ENCODE measurements around the gene SLC8A2. TPM values are rescaled to one million over a fixed set of nuclear protein-coding genes. Genes with fewer than 3 reads are reported as not detected.
A peak's percentile ranks its signal among the peaks of the same experiment; 100 is the strongest.

The SLC8A2 gene
- total RNA-seq, 2 donors from 2014 or later, result 2.5 to 3.6 TPM

DNA sequence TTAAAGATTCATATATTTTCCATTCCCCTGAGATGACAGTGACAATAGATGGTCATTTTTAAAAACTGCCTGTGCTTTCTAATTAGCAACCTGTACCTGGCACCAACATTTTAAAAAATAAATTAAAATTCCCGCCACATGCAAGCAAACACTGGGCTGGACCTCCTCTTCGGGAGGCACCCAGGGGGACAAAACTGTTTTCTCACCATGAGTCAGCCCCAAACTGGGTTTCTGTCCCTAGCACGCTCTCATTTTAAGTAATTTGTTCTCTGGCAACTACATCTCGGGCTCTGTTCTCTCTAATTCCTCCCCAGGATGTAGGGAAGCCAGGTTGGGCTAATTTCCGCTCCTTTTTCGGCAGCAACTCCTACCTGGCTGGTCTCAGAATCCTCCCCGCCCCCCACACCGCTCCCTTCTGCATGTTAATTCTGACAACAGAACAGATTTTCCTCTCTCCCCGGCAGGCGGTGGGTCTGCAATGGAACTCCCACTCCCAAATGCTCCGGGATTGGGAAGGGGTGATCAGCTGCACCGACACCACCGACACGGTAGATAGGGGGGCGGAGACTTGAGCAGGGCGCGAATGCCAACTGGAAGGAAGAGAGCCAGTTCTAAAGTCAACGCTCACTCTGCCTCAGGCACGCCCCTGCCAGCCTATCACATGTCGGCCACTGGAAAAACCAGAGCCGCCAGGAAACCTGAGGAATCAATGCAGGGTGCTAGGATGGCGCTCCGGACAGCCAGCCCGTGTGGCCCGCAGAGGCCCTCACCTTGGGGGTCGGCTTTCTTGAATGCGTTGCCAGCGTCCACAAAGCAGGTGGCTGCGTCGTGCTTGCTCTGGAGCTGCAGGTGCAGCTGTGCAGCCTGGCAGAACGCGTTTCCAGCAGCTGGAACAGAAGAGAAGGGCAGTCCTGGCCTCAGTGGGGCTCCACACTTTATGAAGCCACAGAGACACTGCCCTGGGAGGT, 28.5 kb upstream of the SLC8A2 start:
- TF ChIP-seq, protein P1, sequence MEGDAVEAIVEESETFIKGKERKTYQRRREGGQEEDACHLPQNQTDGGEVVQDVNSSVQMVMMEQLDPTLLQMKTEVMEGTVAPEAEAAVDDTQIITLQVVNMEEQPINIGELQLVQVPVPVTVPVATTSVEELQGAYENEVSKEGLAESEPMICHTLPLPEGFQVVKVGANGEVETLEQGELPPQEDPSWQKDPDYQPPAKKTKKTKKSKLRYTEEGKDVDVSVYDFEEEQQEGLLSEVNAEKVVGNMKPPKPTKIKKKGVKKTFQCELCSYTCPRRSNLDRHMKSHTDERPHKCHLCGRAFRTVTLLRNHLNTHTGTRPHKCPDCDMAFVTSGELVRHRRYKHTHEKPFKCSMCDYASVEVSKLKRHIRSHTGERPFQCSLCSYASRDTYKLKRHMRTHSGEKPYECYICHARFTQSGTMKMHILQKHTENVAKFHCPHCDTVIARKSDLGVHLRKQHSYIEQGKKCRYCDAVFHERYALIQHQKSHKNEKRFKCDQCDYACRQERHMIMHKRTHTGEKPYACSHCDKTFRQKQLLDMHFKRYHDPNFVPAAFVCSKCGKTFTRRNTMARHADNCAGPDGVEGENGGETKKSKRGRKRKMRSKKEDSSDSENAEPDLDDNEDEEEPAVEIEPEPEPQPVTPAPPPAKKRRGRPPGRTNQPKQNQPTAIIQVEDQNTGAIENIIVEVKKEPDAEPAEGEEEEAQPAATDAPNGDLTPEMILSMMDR (conservative IDR thresholded peaks at IDR 0.05), result no peak
- Mint-ChIP-seq H3K9me3 (no peaks in the 10 kb centered on the region), H3K27me3 (ENCODE audit: insufficient read depth) (no peaks in the 10 kb centered on the region), H3K36me3 (ENCODE audit: low read depth) (peaks cover 29% of the 10 kb centered on the region), H3K4me1 (no peaks in the 10 kb centered on the region), H3K4me3 (no peak overlapping the region), H3K27ac (peak overlapping the region; percentile 23)
- Histone ChIP-seq H3K4me1 (ENCODE audit: control insufficient read depth, insufficient read depth, low read length) (no peaks in the 10 kb centered on the region), H3K36me3 (ENCODE audit: control insufficient read depth, insufficient read depth, low read length) (peaks cover 23% of the 10 kb centered on the region), H3K9me3 (ENCODE audit: control insufficient read depth, low read length) (no peaks in the 10 kb centered on the region), H3K27ac (ENCODE audit: low read depth, low read length) (no peak overlapping the region), H3K4me3 (ENCODE audit: low read length) (no peak overlapping the region), H3K9ac (ENCODE audit: extremely low read depth, low read length, poor library complexity, severe bottlenecking) (no peak overlapping the region), H3K27me3 (ENCODE audit: control insufficient read depth, insufficient read depth, low read length, poor library complexity, severe bottlenecking) (no peaks in the 10 kb centered on the region)
- WGBS, 2 experiments (ENCODE audit: insufficient coverage in 1 of 2, insufficient read length in 1 of 2), result 91% methylated on average over 32 of the region's 32 CpGs
- peak; percentile 74 for DNase-seq

DNA sequence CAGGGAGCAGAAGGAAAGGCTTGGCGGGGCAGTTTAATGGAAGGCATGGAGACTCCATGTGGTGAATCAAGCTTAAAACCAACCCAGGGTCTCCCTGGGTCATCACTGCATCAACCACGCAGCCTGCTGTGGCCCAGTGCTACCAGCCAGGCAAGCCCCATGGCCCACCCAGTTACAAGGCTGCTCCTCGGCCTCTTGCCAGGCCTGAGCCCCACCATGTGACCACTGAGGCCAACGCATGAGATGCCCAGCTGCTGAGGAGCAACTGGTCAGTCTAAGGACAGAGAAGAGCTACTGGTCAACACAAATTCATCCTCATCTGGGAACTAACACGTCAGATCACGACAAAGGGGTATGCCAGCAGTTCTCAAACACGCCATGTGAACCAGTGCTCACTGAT, 27.7 kb upstream of the SLC8A2 start:
- Histone ChIP-seq H3K9me3 (ENCODE audit: control insufficient read depth, low read length) (no peaks in the 10 kb centered on the region), H3K27ac (ENCODE audit: low read depth, low read length) (no peak overlapping the region), H3K36me3 (ENCODE audit: control insufficient read depth, insufficient read depth, low read length) (peaks cover 23% of the 10 kb centered on the region), H3K4me3 (ENCODE audit: low read length) (no peak overlapping the region), H3K9ac (ENCODE audit: extremely low read depth, low read length, poor library complexity, severe bottlenecking) (no peak overlapping the region), H3K27me3 (ENCODE audit: control insufficient read depth, insufficient read depth, low read length, poor library complexity, severe bottlenecking) (no peaks in the 10 kb centered on the region), H3K4me1 (ENCODE audit: control insufficient read depth, insufficient read depth, low read length) (no peaks in the 10 kb centered on the region)
- no peaks in the 10 kb centered on the region for H3K4me1 Mint-ChIP-seq
- no peak overlapping the region for H3K27ac Mint-ChIP-seq
- WGBS, 2 experiments (ENCODE audit: insufficient coverage in 1 of 2, insufficient read length in 1 of 2), result 91 to 94% methylated on average over 7 of the region's 7 CpGs
- TF ChIP-seq, protein P1 (conservative IDR thresholded peaks at IDR 0.05), result no peak
- H3K9me3 Mint-ChIP-seq, result no peaks in the 10 kb centered on the region
- no peak for DNase-seq
- peaks cover 29% of the 10 kb centered on the region for H3K36me3 Mint-ChIP-seq (ENCODE audit: low read depth)
- H3K27me3 Mint-ChIP-seq (ENCODE audit: insufficient read depth), result no peaks in the 10 kb centered on the region
- H3K4me3 Mint-ChIP-seq, result no peak overlapping the region

DNA sequence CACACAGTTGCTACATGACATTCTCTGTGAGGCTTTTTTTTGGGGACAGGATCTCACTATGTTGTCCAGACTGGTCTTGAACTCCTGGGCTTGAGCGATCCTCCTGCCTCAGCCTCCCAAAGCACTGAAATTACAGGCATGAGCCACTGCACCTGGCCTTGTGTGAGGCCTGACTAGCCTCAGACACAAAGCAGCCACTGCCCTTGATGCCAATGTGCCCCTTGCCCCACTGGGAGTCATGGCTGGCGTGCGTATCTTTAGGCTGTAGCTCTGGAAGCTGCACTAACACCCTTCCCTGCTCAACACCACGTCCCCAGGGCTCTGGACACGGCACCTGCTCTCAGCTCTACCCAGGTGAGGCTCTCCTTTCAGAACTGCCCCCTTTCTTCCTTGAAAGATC, 26.9 kb upstream of the SLC8A2 start:
- Mint-ChIP-seq H3K36me3 (ENCODE audit: low read depth) (peaks cover 27% of the 10 kb centered on the region), H3K4me3 (no peak overlapping the region), H3K27me3 (ENCODE audit: insufficient read depth) (no peaks in the 10 kb centered on the region), H3K4me1 (no peaks in the 10 kb centered on the region), H3K27ac (no peak overlapping the region), H3K9me3 (no peaks in the 10 kb centered on the region)
- no peak overlapping the region for H3K4me3 ChIP-seq (ENCODE audit: low read length)
- peaks cover 18% of the 10 kb centered on the region for H3K36me3 ChIP-seq (ENCODE audit: control insufficient read depth, insufficient read depth, low read length)
- no peaks in the 10 kb centered on the region for H3K4me1 ChIP-seq (ENCODE audit: control insufficient read depth, insufficient read depth, low read length)
- WGBS, 2 experiments (ENCODE audit: insufficient coverage in 1 of 2, insufficient read length in 1 of 2), result 93 to 96% methylated on average over 5 of the region's 5 CpGs
- H3K9ac ChIP-seq (ENCODE audit: extremely low read depth, low read length, poor library complexity, severe bottlenecking), result no peak overlapping the region
- no peak for DNase-seq
- H3K27me3 ChIP-seq (ENCODE audit: control insufficient read depth, insufficient read depth, low read length, poor library complexity, severe bottlenecking), result no peaks in the 10 kb centered on the region
- no peaks in the 10 kb centered on the region for H3K9me3 ChIP-seq (ENCODE audit: control insufficient read depth, low read length)
- no peak overlapping the region for H3K27ac ChIP-seq (ENCODE audit: low read depth, low read length)
- TF ChIP-seq, protein P1 (conservative IDR thresholded peaks at IDR 0.05), result no peak

Measured in endodermal cell (in vitro differentiated cells).